Neural crest cell (in vitro differentiated cells): ENCODE results near the gene LRSAM1. TPM values are rescaled to one million over a fixed set of nuclear protein-coding genes. Genes with fewer than 3 reads are reported as not detected.

Experiments used
- DNase-seq: peaks from one replicate; pipeline ENCODE4 v3.0.0; 2021; ENCODE audit warnings: low read depth, mixed read lengths, low spot score
- H3K27ac Mint-ChIP-seq: one replicate; pipeline ENCODE4 v1.8.0; 2021; ENCODE audit warnings: mild to moderate bottlenecking, mixed read lengths; ENCODE audit not compliant: unreplicated experiment
- H3K27me3 Mint-ChIP-seq: 2 replicates; pipeline ENCODE4 v1.8.0; 2021; ENCODE audit warnings: low read depth, mild to moderate bottlenecking, mixed read lengths
- H3K36me3 Mint-ChIP-seq: 2 replicates; pipeline ENCODE4 v1.8.0; 2021; ENCODE audit warnings: low read depth, mild to moderate bottlenecking, mixed read lengths
- H3K4me1 Mint-ChIP-seq: 2 replicates; pipeline ENCODE4 v1.8.0; 2021; ENCODE audit warnings: mixed read lengths
- H3K4me3 Mint-ChIP-seq: one replicate; pipeline ENCODE4 v1.8.0; 2021; ENCODE audit warnings: mild to moderate bottlenecking, mixed read lengths
- H3K9me3 Mint-ChIP-seq: 2 replicates; pipeline ENCODE4 v1.8.0; 2021; ENCODE audit warnings: mixed read lengths
- total RNA-seq: library from RNA; stranded (reverse); gene quantifications from 2 replicates; pipeline ENCODE4 v1.2.1, GENCODE V29; 2021
- TF ChIP-seq, protein P1 (sequence below): fragments of 200-600 bp; sonication (generic); conservative IDR thresholded peaks from 2 replicates; pipeline ENCODE4 v1.5.0; 2021; ENCODE audit warnings: antibody characterized with exemption, mild to moderate bottlenecking

LRSAM1 gene
- total RNA-seq, 1 donor from 2014 or later, result 17.3 TPM

DNA sequence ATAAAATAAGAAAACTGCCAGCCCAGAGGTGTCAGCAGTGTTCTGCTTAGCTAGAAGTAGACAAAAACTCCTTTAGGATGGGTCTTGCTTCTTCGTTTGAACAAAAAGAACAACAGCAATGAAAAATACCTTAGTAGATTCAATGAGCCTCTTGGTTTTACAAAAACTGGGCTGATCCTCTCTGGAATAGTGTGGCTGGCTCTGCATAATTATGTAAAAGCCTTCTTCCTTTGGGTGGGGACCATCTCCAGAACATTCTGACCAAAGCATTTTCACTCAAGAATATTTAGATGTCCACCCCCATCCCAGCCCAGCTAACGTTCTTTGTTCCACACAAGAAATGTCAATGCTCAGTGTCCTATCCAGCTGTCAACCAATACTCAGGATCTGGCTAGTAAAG is 63.2 kb downstream of the LRSAM1 start:
- H3K4me3 Mint-ChIP-seq, result no peak overlapping the region
- peaks cover 4% of the 10 kb centered on the region for H3K36me3 Mint-ChIP-seq
- TF ChIP-seq, protein P1, sequence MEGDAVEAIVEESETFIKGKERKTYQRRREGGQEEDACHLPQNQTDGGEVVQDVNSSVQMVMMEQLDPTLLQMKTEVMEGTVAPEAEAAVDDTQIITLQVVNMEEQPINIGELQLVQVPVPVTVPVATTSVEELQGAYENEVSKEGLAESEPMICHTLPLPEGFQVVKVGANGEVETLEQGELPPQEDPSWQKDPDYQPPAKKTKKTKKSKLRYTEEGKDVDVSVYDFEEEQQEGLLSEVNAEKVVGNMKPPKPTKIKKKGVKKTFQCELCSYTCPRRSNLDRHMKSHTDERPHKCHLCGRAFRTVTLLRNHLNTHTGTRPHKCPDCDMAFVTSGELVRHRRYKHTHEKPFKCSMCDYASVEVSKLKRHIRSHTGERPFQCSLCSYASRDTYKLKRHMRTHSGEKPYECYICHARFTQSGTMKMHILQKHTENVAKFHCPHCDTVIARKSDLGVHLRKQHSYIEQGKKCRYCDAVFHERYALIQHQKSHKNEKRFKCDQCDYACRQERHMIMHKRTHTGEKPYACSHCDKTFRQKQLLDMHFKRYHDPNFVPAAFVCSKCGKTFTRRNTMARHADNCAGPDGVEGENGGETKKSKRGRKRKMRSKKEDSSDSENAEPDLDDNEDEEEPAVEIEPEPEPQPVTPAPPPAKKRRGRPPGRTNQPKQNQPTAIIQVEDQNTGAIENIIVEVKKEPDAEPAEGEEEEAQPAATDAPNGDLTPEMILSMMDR, result no peak
- H3K9me3 Mint-ChIP-seq, result no peaks in the 10 kb centered on the region
- H3K27ac Mint-ChIP-seq, result no peak overlapping the region
- H3K27me3 Mint-ChIP-seq, result no peaks in the 10 kb centered on the region
- H3K4me1 Mint-ChIP-seq, result no peaks in the 10 kb centered on the region
- DNase-seq, result no peak

DNA sequence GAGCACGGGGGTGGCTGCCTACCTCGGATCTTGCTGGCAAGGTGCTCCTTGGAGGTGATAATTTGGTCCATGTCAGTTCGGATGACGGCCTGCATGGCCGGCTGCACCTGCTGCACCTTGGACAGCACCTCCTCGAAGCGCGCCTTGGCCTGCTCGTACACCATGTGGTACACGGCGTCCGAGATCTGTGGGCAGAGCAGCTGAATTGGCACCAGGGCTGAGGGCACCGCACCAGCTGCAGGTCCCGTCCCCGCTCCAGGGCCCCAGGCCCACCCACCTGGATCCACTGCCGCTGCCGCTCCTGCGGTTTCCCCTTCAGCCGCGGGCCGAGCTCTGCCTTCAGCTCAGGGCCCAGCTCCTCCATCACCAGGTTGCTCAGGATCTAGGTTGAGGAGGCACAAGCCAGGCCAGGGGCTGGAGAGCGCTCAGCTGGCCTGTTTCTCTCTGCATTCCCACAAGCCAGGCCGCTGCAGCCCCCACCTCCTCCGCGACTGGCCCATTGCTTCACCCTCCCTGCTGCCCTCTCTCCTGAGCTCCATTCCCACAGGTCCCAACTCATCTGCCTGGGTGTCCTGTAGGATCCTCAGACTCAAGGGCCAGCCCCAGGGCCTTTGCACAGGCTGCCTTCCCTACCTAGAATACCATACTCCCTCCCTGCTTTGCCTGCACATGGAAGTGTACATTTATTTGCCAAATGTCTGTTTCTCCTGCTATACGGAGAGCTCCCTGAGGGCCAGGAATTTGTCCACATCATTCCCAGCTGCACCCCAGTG is 65.7 kb downstream of the LRSAM1 start:
- Mint-ChIP-seq H3K9me3 (no peaks in the 10 kb centered on the region), H3K4me3 (no peak overlapping the region), H3K27ac (no peak overlapping the region), H3K36me3 (peaks cover 7% of the 10 kb centered on the region), H3K4me1 (peaks cover 10% of the 10 kb centered on the region), H3K27me3 (no peaks in the 10 kb centered on the region)
- DNase-seq, result no peak
- TF ChIP-seq, protein P1, result no peak

DNA sequence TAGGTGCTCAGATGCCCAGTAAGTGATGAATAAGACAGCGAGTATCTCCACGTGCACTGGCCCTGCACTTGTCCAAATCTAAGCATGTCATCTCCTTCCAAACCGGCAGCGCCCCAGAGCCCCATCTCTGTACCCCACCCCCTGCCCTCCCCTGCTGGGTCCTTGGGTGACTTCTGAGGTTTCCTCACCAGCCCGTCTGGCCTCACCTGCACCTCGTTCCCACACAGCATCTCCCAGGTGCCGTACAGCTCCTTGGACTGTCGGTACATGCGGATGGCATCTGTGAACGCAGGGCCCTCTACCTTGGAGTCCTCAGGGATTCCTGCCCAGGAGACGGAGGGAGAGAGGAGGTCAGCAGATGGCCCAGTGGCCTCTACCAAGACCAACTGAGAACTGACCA is 66.3 kb downstream of the LRSAM1 start:
- TF ChIP-seq, protein P1, result no peak
- no peak overlapping the region for H3K27ac Mint-ChIP-seq
- peaks cover 8% of the 10 kb centered on the region for H3K36me3 Mint-ChIP-seq
- H3K4me1 Mint-ChIP-seq, result peaks cover 10% of the 10 kb centered on the region
- H3K4me3 Mint-ChIP-seq, result no peak overlapping the region
- H3K9me3 Mint-ChIP-seq, result no peaks in the 10 kb centered on the region
- no peaks in the 10 kb centered on the region for H3K27me3 Mint-ChIP-seq
- no peak for DNase-seq

DNA sequence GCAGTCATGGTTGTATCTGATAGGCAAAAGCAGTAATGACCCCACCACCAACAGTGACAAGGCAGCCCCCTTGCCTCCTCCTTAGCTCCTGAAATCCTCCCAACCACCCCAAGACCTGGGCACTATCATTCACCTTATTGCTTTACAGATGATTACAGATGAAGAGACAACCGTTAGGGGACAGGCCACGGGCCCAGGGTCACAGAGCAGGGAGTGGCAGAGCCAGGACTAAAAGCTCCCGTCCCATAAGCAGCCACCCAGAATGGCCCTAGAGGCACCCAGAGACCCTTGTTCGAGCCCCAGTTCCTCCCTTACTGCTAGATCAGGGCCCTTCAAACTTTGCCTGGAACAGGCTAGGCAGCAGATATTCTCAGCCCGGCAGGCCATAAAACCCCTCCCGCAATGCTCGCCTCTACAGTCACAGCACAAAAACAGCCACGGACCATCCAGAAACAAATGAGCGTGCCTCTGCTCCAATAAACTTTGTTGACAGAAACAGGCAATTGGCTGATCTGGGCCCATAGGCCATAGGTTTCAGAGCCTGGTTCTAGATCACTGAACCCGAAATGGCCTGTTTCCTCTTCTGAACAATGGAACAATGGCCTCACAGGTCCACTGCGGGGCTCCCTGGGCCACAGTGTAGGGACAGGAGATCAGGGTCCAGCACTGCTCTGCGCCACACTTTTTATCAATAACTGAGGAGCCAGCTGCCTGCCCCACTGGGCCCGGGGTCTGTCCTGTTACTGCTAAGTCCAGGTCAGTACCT is 67.0 kb downstream of the LRSAM1 start:
- H3K4me1 Mint-ChIP-seq, result peaks cover 10% of the 10 kb centered on the region
- peaks cover 9% of the 10 kb centered on the region for H3K36me3 Mint-ChIP-seq
- no peak for DNase-seq
- TF ChIP-seq, protein P1, result no peak
- H3K4me3 Mint-ChIP-seq, result no peak overlapping the region
- H3K9me3 Mint-ChIP-seq, result peaks cover 2% of the 10 kb centered on the region
- no peak overlapping the region for H3K27ac Mint-ChIP-seq
- no peaks in the 10 kb centered on the region for H3K27me3 Mint-ChIP-seq

DNA sequence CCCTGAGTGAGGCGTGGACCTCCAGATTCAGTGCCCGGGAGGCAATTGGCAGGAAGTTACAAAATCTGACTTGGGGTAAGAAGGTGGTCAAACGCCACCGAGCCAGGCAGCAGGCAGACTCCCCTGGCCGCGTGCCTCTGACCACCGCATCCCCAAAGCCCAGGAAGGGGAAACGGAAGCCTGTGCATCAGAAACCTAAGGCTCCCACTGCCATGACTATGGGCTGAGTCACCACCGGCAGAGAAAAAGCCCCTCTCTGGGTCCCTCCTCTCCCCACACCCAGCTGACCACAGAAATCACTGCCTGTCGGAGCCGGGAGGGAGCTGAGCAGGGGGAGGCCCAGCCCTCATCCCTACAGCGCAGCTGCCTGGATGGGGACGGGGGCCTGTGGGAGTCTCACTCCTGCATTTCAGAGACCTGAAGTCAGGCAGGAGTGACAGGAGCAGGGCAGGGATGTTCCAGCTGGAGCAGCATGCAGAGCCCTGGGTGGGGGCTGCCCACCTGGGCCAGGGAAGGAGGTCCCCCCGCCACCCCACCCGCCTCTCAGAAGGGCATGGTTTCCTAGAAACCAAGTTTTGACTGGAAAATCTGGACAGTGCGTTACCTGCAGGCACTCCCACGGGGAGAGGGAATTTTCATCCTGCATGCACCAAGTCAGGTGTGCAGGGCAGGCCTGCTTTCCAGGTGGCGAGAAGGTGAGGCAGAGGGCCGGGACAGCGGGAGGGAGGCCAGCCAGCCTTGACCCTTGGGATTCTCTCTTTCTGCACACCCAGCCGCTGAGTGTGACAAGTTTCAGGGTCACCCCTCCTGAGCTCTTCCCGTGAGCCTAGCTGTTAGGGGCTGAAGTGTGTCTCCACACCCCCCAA is 68.2 kb downstream of the LRSAM1 start:
- H3K36me3 Mint-ChIP-seq, result peaks cover 19% of the 10 kb centered on the region
- TF ChIP-seq, protein P1, result no peak

More for the DNA sequence above, 68.2 kb downstream of the LRSAM1 start:
- Mint-ChIP-seq H3K27me3 (no peaks in the 10 kb centered on the region), H3K4me3 (no peak overlapping the region), H3K9me3 (peaks cover 2% of the 10 kb centered on the region), H3K4me1 (peaks cover 16% of the 10 kb centered on the region), H3K27ac (no peak overlapping the region)
- DNase-seq, result no peak
